Cardiac fibroblast (primary cell): ENCODE measurements around the gene SLC7A10.

Source experiments
- DNase-seq, 2 donors: peaks; one replicate each; pipeline versions ENCODE4 v3.0.0 to v3.0.0-alpha.2; 2010; ENCODE audit warnings: low read depth in 2 of 2
- H3K4me3 ChIP-seq, 2 donors: replicated peaks in 1 of 2; 1 replicate in 1 of 2; 2 replicates in 1 of 2; pipeline ENCODE4 v1.5.1; 2011; ENCODE audit warnings: low read depth in 2 of 2, low read length in 2 of 2, mild to moderate bottlenecking in 2 of 2, moderate library complexity in 1 of 2
- CTCF ChIP-seq: IDR thresholded peaks from one replicate; pipeline ENCODE4 v1.5.1; 2011; ENCODE audit warnings: low read depth, mild to moderate bottlenecking, low read length, inconsistent platforms

Gene SLC7A10

GRCh38 chr19:33269016-33269415, 43.4 kb upstream of the SLC7A10 start:
- H3K4me3 ChIP-seq = no peak overlapping the region
- no peak for TF ChIP-seq CTCF
- DNase-seq = no peak

GRCh38 chr19:33268162-33268991, 42.7 kb upstream of the SLC7A10 start:
- DNase-seq = no peak
- H3K4me3 ChIP-seq = no peak overlapping the region

GRCh38 chr19:33267706-33268105, 42.1 kb upstream of the SLC7A10 start:
- DNase-seq = no peak
- TF ChIP-seq CTCF = no peak
- no peak overlapping the region for H3K4me3 ChIP-seq

More at GRCh38 chr19:33268162-33268991, 42.7 kb upstream of the SLC7A10 start:
- TF ChIP-seq CTCF = no peak

- DNase-seq = no peak
- no peak overlapping the region for H3K4me3 ChIP-seq
- no peak for TF ChIP-seq CTCF
Observed at GRCh38 chr19:33266974-33267484, 41.4 kb upstream of the SLC7A10 start.

- no peak for TF ChIP-seq CTCF
- DNase-seq = no peak
- no peak overlapping the region for H3K4me3 ChIP-seq
Observed at GRCh38 chr19:33264881-33265445, 39.3 kb upstream of the SLC7A10 start.

GRCh38 chr19:33263325-33264023, 37.8 kb upstream of the SLC7A10 start:
- no peak overlapping the region for H3K4me3 ChIP-seq
- TF ChIP-seq CTCF = no peak
- DNase-seq = no peak
